Kidney (tissue), 14 donors: ENCODE data around the gene BMF. TPM values are rescaled to one million over a fixed set of nuclear protein-coding genes. Genes with fewer than 3 reads are reported as not detected.
"Not testable (repeated sequence)": the region's sequence is repeated elsewhere in the genome, so short reads cannot be mapped to it uniquely, and the experiment has no call there.

Experiments
- DNase-seq, 5 donors: peaks; one replicate each; pipeline ENCODE4 v3.0.0-alpha.2; 2013 to 2020
- FAIRE-seq: peaks from 2 replicates; lab custom pipeline; 2012; peaks lifted over from hg19 to GRCh38; lab: Jason Lieb, UNC
- H3K27ac ChIP-seq, 2 donors: one replicate each; pipeline ENCODE4 v1.7.0; 2013; ENCODE audit warnings: low read depth in 2 of 2, low read length in 2 of 2, inconsistent platforms in 1 of 2
- H3K27me3 ChIP-seq: one replicate; pipeline ENCODE4 v1.7.1; 2013; ENCODE audit warnings: low read length, inconsistent platforms; ENCODE audit not compliant: control insufficient read depth, insufficient read depth
- H3K36me3 ChIP-seq, 3 donors: one replicate each; pipeline versions ENCODE4 v1.7.0 to v1.7.1; 2013; ENCODE audit warnings: low read length in 3 of 3, control low read depth in 1 of 3, inconsistent platforms in 1 of 3; ENCODE audit not compliant: insufficient read depth in 3 of 3, control insufficient read depth in 2 of 3
- H3K4me1 ChIP-seq, 3 donors: one replicate each; pipeline versions ENCODE4 v1.7.0 to v1.7.1; 2013; ENCODE audit warnings: low read length in 3 of 3, inconsistent platforms in 1 of 3, low read depth in 1 of 3; ENCODE audit not compliant: control insufficient read depth in 2 of 3, insufficient read depth in 2 of 3
- H3K4me3 ChIP-seq, 3 donors: one replicate each; pipeline versions ENCODE4 v1.7.0 to v1.8.1; 2013; ENCODE audit warnings: low read length in 3 of 3, control low read depth in 1 of 3, inconsistent platforms in 1 of 3
- H3K9ac ChIP-seq, 3 donors: one replicate each; pipeline versions ENCODE4 v1.7.0 to v1.7.1; 2013; ENCODE audit warnings: low read length in 3 of 3, control low read depth in 1 of 3, inconsistent platforms in 1 of 3
- H3K9me3 ChIP-seq, 3 donors: one replicate each; pipeline versions ENCODE4 v1.7.0 to v1.7.1; 2013; ENCODE audit warnings: low read length in 3 of 3, control low read depth in 1 of 3, inconsistent platforms in 1 of 3; ENCODE audit not compliant: control insufficient read depth in 2 of 3, insufficient read depth in 1 of 3
- intact Hi-C: fragments of 100-400 bp; cut with DNase I; formaldehyde crosslinking; loops from one replicate; pipeline ENCODE4 v1.11.1; 2022
- polyA plus RNA-seq: library from polyadenylated mRNA; stranded (reverse); fragments of 350-450 nt; fragmentation: Illumina TruSeq; extraction: RNeasy Lipid Tissue Mini Kit (QIAGEN cat#74804); gene quantifications from one replicate; pipeline ENCODE4 v1.2.3, GENCODE V29; 2014; ENCODE audit warnings: low read depth, low replicate concordance; ENCODE audit not compliant: insufficient read depth
- total RNA-seq: library from RNA; stranded (reverse); fragmentation: NEBNext Ultra II Directional; extraction: Animal tissue kit (Norgen Biotek cat#: 25700); gene quantifications from one replicate; pipeline ENCODE4 v1.2.1, GENCODE V29; 2021
- TF ChIP-seq, protein P1 (sequence below): IDR thresholded peaks from 3 replicates; pipeline ENCODE4 v1.5.1; 2012; ENCODE audit warnings: mild to moderate bottlenecking, moderate library complexity, borderline replicate concordance; ENCODE audit not compliant: insufficient read depth; ENCODE audit errors: extremely low read depth
- donor health status: control.
- donor health status: control.
- donor health status: control.
- donor health status: control.
- donor health status: control.
- donor health status: DM: yes; HTN: yes; CAD: no.
- donor health status: Normal renal cell carcinoma (clear cell type).

Gene BMF
- total and polyA plus RNA-seq, 2 donors from 2014 or later, result 3.6 to 19.7 TPM

DNA sequence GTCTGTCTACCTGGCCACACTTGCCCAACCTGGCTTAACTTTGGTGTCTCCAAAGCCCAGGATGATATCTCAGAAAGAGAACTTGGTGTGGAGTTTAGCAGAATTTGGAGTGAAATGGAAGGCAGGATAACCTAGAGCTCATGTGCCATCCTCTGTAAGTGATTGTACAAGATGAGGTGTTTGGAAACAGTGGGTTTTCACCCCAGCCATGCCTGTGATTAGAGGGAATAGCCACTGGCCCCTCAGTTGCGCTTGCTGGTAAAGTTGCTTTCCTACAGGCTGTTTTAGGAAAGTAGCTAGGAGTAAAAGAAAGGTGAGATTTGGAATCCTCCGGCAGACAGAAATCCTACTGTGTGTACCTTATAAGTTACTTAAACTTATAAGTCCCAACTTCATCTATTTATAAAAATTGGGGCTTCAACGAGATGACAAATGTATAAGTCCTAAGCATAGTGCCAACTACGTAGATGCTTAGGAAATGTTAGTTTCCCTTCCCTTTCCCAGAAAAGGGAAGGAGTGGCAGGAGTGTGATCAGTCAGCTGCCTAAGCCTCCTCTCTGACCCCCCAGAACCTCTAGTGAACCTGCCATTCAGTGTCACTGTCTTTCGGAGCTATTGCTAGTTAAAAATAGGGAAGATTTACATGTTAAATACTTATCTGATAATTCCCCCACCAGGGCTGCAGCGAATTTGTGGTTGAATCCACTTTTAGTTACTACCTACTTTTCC, 13.4 kb upstream of the BMF start:
- no peaks in the 10 kb centered on the region for H3K36me3 ChIP-seq
- FAIRE-seq, result no peak
- no peak overlapping the region for H3K9ac ChIP-seq
- intact Hi-C loops, result no loop called here
- DNase-seq, result no peak
- TF ChIP-seq, protein P1, sequence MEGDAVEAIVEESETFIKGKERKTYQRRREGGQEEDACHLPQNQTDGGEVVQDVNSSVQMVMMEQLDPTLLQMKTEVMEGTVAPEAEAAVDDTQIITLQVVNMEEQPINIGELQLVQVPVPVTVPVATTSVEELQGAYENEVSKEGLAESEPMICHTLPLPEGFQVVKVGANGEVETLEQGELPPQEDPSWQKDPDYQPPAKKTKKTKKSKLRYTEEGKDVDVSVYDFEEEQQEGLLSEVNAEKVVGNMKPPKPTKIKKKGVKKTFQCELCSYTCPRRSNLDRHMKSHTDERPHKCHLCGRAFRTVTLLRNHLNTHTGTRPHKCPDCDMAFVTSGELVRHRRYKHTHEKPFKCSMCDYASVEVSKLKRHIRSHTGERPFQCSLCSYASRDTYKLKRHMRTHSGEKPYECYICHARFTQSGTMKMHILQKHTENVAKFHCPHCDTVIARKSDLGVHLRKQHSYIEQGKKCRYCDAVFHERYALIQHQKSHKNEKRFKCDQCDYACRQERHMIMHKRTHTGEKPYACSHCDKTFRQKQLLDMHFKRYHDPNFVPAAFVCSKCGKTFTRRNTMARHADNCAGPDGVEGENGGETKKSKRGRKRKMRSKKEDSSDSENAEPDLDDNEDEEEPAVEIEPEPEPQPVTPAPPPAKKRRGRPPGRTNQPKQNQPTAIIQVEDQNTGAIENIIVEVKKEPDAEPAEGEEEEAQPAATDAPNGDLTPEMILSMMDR, result no peak
- H3K4me3 ChIP-seq, result no peak overlapping the region
- no peak overlapping the region for H3K27ac ChIP-seq
- no peaks in the 10 kb centered on the region for H3K9me3 ChIP-seq
- no peaks in the 10 kb centered on the region for H3K27me3 ChIP-seq
- H3K4me1 ChIP-seq, result no peaks in the 10 kb centered on the region

DNA sequence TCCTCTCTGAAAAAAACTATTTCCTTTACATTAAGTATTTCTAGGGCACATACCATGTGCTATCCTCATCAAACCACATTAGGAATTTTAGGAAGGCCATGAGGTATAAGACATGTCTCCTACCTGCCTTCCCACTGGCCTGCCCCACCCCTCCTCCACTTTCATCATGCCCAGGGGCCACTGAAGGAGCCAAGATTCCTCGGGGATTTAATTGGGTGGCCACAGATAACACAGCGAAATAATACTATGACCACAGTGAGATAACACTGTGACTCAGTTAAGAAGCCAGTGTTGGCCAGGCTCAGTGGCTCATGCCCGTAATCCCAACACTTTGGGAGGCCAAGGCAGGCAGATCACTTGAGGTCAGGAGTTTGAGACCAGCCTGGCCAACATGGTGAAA, 9.8 kb upstream of the BMF start:
- FAIRE-seq, result no peak

DNA sequence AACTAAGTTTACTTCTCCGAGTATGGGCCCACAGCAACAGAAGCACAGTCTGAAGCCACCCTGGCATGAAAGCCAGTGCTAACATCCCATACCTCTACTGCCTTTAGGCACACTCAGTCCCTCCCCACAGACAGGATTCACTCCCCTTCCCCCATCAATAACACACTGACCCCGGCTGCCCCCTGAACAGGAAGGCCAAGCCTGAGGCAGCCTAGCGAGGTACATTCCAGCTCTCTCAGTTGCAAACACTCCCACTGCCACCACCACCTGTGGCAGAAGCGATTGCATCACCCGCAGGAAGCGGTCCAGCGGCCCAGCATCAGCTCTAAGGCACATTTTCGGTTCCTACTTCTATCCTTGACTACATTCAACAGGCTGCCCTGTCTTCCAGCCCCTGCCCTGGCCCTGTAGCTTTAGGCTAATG, 7.0 kb upstream of the BMF start:
- Histone ChIP-seq H3K9ac (no peak overlapping the region), H3K4me1 (peaks cover 0 to 2% (median 0%) of the 10 kb centered on the region in 3 donors), H3K9me3 (no peaks in the 10 kb centered on the region), H3K27me3 (no peaks in the 10 kb centered on the region), H3K4me3 (no peak overlapping the region), H3K27ac (no peak overlapping the region), H3K36me3 (no peaks in the 10 kb centered on the region)
- DNase-seq (peak; percentile 87 to 91 (median 89)), FAIRE-seq (no peak)
- intact Hi-C loops, result loop anchor here (10.0 kb wide), 1 partner anchor 71 kb away; no protein-coding TSS in a partner anchor
- TF ChIP-seq, protein P1, result no peak

More for the DNA sequence above, 9.8 kb upstream of the BMF start:
- TF ChIP-seq, protein P1, result no peak
- H3K27ac ChIP-seq, result no peak overlapping the region
- H3K36me3 ChIP-seq, result no peaks in the 10 kb centered on the region
- H3K9ac ChIP-seq, result no peak overlapping the region
- H3K27me3 ChIP-seq, result no peaks in the 10 kb centered on the region
- intact Hi-C loops, result loop anchor here (10.0 kb wide), 1 partner anchor 74 kb away; no protein-coding TSS in a partner anchor
- H3K4me1 ChIP-seq, result peaks cover 0 to 2% (median 0%) of the 10 kb centered on the region in 3 donors
- no peak for DNase-seq
- H3K4me3 ChIP-seq, result no peak overlapping the region
- H3K9me3 ChIP-seq, result no peaks in the 10 kb centered on the region

DNA sequence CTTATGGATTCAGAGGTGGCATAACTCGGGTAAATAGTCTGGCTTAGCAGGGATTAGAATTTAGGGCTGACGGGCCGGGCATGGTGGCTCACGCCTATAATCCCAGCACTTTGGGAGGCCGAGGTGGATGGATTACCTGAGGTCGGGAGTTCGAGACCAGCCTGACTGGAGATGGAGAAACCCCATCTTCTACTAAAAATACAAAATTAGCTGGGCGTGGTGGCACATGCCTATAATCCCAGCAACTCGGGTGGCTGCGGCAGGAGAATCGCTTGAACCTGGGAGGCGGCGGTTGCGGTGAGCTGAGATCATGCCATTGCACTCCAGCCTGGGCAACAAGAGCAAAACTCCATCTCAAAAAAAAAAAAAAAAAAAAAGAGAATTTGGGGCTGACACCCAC, 6.4 kb upstream of the BMF start:
- DNase-seq, result not testable (repeated sequence)

More for the DNA sequence above, 6.4 kb upstream of the BMF start:
- intact Hi-C loops, result loop anchor here (10.0 kb wide), 1 partner anchor 70 kb away; no protein-coding TSS in a partner anchor
- H3K27me3 ChIP-seq, H3K27ac ChIP-seq, H3K4me3 ChIP-seq, H3K9ac ChIP-seq, H3K9me3 ChIP-seq, H3K36me3 ChIP-seq, FAIRE-seq, H3K4me1 ChIP-seq: not testable (repeated sequence)
